GM23248 (cell line): Measurements from ENCODE around the gene ZFAND3. TPM values are rescaled to one million over a fixed set of nuclear protein-coding genes. Genes with fewer than 3 reads are reported as not detected.

ENCODE experiments used
- DNase-seq: peaks from one replicate; pipeline ENCODE4 v3.0.0-alpha.2; 2015
- H2AFZ ChIP-seq: fragments of 200-600 bp; sonication (generic); 2 replicates; pipeline ENCODE4 v1.6.1; 2016; ENCODE audit warnings: antibody characterized with exemption
- H3F3A ChIP-seq: fragments of 200-600 bp; sonication (generic); 2 replicates; pipeline ENCODE4 v1.6.1; 2016; ENCODE audit warnings: mild to moderate bottlenecking, antibody characterized with exemption, mixed run types; ENCODE audit not compliant: insufficient read depth
- H3K27ac ChIP-seq: fragments of 200-600 bp; sonication (generic); 2 replicates; pipeline ENCODE4 v1.5.1; 2016; ENCODE audit warnings: mild to moderate bottlenecking
- H3K27me3 ChIP-seq: fragments of 200-600 bp; sonication (generic); replicated peaks from 2 replicates; pipeline ENCODE4 v1.6.1; 2016; ENCODE audit warnings: mild to moderate bottlenecking; ENCODE audit not compliant: insufficient read depth
- H3K36me3 ChIP-seq: fragments of 200-600 bp; sonication (generic); 2 replicates; pipeline ENCODE4 v1.6.1; 2016; ENCODE audit warnings: low read depth, mild to moderate bottlenecking
- H3K4me1 ChIP-seq: fragments of 200-600 bp; sonication (generic); 2 replicates; pipeline ENCODE4 v1.6.1; 2016; ENCODE audit warnings: mild to moderate bottlenecking; ENCODE audit not compliant: insufficient read depth
- H3K4me2 ChIP-seq: fragments of 200-600 bp; sonication (generic); one replicate; pipeline ENCODE4 v1.6.1; 2016; ENCODE audit warnings: mild to moderate bottlenecking; ENCODE audit not compliant: unreplicated experiment
- H3K4me3 ChIP-seq: fragments of 200-600 bp; sonication (generic); 2 replicates; pipeline ENCODE4 v1.5.1; 2016; ENCODE audit warnings: mild to moderate bottlenecking
- H3K79me2 ChIP-seq: fragments of 200-600 bp; sonication (generic); 2 replicates; pipeline ENCODE4 v1.6.1; 2016; ENCODE audit warnings: mild to moderate bottlenecking; ENCODE audit not compliant: insufficient read depth
- H3K9ac ChIP-seq: fragments of 200-600 bp; sonication (generic); 2 replicates; pipeline ENCODE4 v1.6.1; 2016; ENCODE audit warnings: mild to moderate bottlenecking
- H3K9me2 ChIP-seq: fragments of 200-600 bp; sonication (generic); 2 replicates; pipeline ENCODE4 v1.6.1; 2016; ENCODE audit warnings: mixed run types, mild to moderate bottlenecking, moderate library complexity; ENCODE audit not compliant: insufficient read depth
- H3K9me3 ChIP-seq: fragments of 200-600 bp; sonication (generic); one replicate; pipeline ENCODE4 v1.6.1; 2017; ENCODE audit warnings: low read depth
- H4K20me1 ChIP-seq: fragments of 200-600 bp; sonication (generic); 2 replicates; pipeline ENCODE4 v1.6.0; 2016; ENCODE audit not compliant: insufficient read depth
- EZH2 ChIP-seq: fragments of 200-600 bp; sonication (generic); IDR thresholded peaks from 2 replicates; pipeline ENCODE4 v1.6.1; 2018; ENCODE audit warnings: antibody characterized with exemption, mild to moderate bottlenecking; ENCODE audit not compliant: insufficient read depth, poor library complexity, severe bottlenecking
- EZH2phosphoT487 ChIP-seq: fragments of 200-600 bp; sonication (generic); IDR thresholded peaks from 2 replicates; pipeline ENCODE4 v1.6.1; 2018; ENCODE audit warnings: antibody characterized with exemption, moderate library complexity, mild to moderate bottlenecking, low read depth; ENCODE audit not compliant: insufficient read depth
- WGBS, 2 experiments: methylation state at CpG; one replicate each; pipeline ENCODE4 v1.1.6; 2015 to 2017; ENCODE audit warnings: low lambda C conversion rate in 2 of 2, low coverage in 1 of 2; ENCODE audit errors: missing lambda C conversion rate in 2 of 2; 5-methylcytosine and 5-hydroxymethylcytosine counted together
- in situ Hi-C: fragments of 300-500 bp; cut with MboI; formaldehyde crosslinking; loops from 2 replicates; pipeline ENCODE4 v1.15.0; 2020
- polyA plus RNA-seq: library from polyadenylated mRNA; unstranded; fragments of >200 nt; fragmentation: Nextera tagmentation; extraction: Ambion mirVana; gene quantifications from 2 replicates; pipeline ENCODE4 v1.2.1, GENCODE V29; 2016
- total RNA-seq: library from RNA; depleted of rRNA; stranded (reverse); fragments of >200 nt; shearing (Covaris generic); gene quantifications from 2 replicates; pipeline ENCODE4 v1.2.3, GENCODE V29; 2014

ZFAND3 gene
- total and polyA plus RNA-seq, 2 experiments from 2014 or later, result 27.5 to 40.0 TPM

GRCh38 chr6:37862992-37863391 lies 43.5 kb downstream of the ZFAND3 start:
- in situ Hi-C loops, result no loop called here
- Histone ChIP-seq H3F3A (peaks cover 27% of the 10 kb centered on the region), H3K9me3 (no peaks in the 10 kb centered on the region), H3K9ac (no peak overlapping the region), H3K4me2 (no peak overlapping the region), H3K79me2 (peaks cover 100% of the 10 kb centered on the region), H4K20me1 (peaks cover 65% of the 10 kb centered on the region), H3K4me3 (no peak overlapping the region), H3K27me3 (no peaks in the 10 kb centered on the region), H3K27ac (no peak overlapping the region), H3K4me1 (peaks cover 50% of the 10 kb centered on the region), H2AFZ (no peak overlapping the region), H3K9me2 (no peaks in the 10 kb centered on the region; the same call in 1 of the 2 replicates), H3K36me3 (no peaks in the 10 kb centered on the region)
- DNase-seq, result peak; percentile 77
- no peak for TF ChIP-seq EZH2phosphoT487
- TF ChIP-seq EZH2, result no peak
- 96 to 100% methylated on average over 2 of the region's 2 CpGs for WGBS, 2 experiments

GRCh38 chr6:37864250-37864649 lies 44.7 kb downstream of the ZFAND3 start:
- H3K9me2 ChIP-seq, result no peaks in the 10 kb centered on the region
- H3K4me3 ChIP-seq, result no peak overlapping the region
- no peak for TF ChIP-seq EZH2
- no peak for TF ChIP-seq EZH2phosphoT487
- H3K27ac ChIP-seq, result no peak overlapping the region
- H3K27me3 ChIP-seq, result no peaks in the 10 kb centered on the region
- H3K79me2 ChIP-seq, result peaks cover 98% of the 10 kb centered on the region
- peaks cover 63% of the 10 kb centered on the region for H3K4me1 ChIP-seq
- no peaks in the 10 kb centered on the region for H3K36me3 ChIP-seq
- no peak for DNase-seq
- H3K9me3 ChIP-seq, result no peaks in the 10 kb centered on the region
- no peak overlapping the region for H3K9ac ChIP-seq
- in situ Hi-C loops, result no loop called here
- peaks cover 69% of the 10 kb centered on the region for H4K20me1 ChIP-seq
- peaks cover 40% of the 10 kb centered on the region for H3F3A ChIP-seq
- no peak overlapping the region for H3K4me2 ChIP-seq
- H2AFZ ChIP-seq, result no peak overlapping the region

DNA sequence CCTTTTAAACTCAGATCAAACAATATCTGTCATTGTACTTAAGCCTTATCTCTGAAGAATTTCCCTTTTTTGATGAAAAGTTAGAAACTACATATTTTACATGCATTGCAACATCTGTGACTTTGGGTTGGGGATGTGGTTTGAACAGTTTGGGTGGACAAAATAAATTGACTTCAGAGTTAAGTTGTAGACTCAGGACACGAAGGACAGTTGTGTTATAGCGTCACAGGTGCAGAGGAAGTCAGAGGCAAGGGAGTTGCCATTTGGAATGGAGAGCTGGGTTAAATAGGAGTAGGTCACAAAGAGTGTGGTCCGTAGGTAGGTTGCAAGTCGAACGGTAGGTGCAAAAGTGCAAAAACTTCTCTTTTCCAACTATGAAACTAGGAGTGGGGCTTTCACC lies 46.0 kb downstream of the ZFAND3 start:
- peaks cover 46% of the 10 kb centered on the region for H3F3A ChIP-seq
- H3K4me3 ChIP-seq, result no peak overlapping the region
- no peaks in the 10 kb centered on the region for H3K36me3 ChIP-seq
- H3K4me2 ChIP-seq, result no peak overlapping the region
- no peak for DNase-seq
- no peaks in the 10 kb centered on the region for H3K27me3 ChIP-seq
- H3K9ac ChIP-seq, result no peak overlapping the region
- peaks cover 98% of the 10 kb centered on the region for H3K79me2 ChIP-seq
- no peak overlapping the region for H2AFZ ChIP-seq
- no peaks in the 10 kb centered on the region for H3K9me2 ChIP-seq
- peaks cover 71% of the 10 kb centered on the region for H4K20me1 ChIP-seq
- no peaks in the 10 kb centered on the region for H3K9me3 ChIP-seq
- H3K27ac ChIP-seq, result no peak overlapping the region
- in situ Hi-C loops, result no loop called here
- no peak for TF ChIP-seq EZH2
- TF ChIP-seq EZH2phosphoT487, result no peak
- H3K4me1 ChIP-seq, result peaks cover 64% of the 10 kb centered on the region
- WGBS, 2 experiments, result 96 to 97% methylated on average over 5 of the region's 5 CpGs

DNA sequence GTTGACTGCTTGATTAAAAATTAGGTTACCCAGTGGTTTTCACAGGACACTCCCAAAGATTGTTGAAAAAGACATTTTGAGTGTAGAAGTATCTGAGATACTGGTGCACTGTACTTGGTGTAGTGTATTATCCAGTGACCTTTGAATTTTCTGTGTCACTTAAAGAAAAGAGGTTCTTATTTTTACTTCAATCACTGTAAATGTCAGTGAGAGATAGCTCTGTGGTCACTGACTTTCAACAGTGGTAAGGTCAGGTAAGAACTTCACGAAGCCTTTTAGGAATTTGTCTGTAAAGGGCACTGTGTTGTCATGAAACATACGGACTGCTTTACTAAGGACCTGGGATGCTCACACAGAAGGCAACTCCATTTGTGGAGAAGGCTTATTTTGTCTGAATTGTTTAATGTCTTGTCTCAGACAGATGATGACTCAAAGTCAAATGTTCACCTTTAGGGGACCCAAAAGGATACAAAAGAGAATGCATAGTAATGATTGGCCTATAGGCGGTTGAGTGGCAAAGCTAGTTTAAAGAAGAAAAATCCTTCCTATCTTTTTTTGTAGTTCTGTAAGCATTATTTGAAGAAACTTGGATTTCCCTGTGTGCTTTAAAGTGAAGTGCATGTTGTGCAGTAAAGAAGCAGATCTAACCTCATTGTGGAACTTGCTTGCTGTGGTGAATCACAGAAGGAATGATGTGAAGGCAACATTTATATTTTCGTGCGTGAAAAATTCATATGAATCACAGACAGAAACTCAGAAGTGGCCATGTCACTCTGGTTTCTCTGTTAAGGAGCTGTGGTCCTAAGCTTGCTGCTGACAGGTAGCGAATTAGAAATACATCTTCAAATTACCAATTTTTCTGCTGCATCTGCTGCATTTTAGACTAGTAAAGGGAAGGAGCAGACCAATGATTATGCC lies 47.3 kb downstream of the ZFAND3 start:
- no peak overlapping the region for H3K4me3 ChIP-seq
- no peaks in the 10 kb centered on the region for H3K9me3 ChIP-seq
- H3K9ac ChIP-seq, result no peak overlapping the region
- H3K4me2 ChIP-seq, result peak overlapping the region; percentile 20
- DNase-seq, result peak; percentile 57
- peaks cover 82% of the 10 kb centered on the region for H4K20me1 ChIP-seq
- no peaks in the 10 kb centered on the region for H3K9me2 ChIP-seq
- H2AFZ ChIP-seq, result no peak overlapping the region
- in situ Hi-C loops, result no loop called here
- H3K27ac ChIP-seq, result no peak overlapping the region
- H3K36me3 ChIP-seq, result no peaks in the 10 kb centered on the region
- TF ChIP-seq EZH2 (no peak), EZH2phosphoT487 (no peak)
- H3K4me1 ChIP-seq, result peaks cover 55% of the 10 kb centered on the region
- 73 to 78% methylated on average over 6 of the region's 6 CpGs for WGBS, 2 experiments
- H3F3A ChIP-seq, result peaks cover 46% of the 10 kb centered on the region
- H3K79me2 ChIP-seq, result peaks cover 98% of the 10 kb centered on the region
- no peaks in the 10 kb centered on the region for H3K27me3 ChIP-seq
